GM08714 (cell line): ENCODE measurements around the gene SELENOI.

ENCODE experiments used
- H3K4me3 ChIP-seq: fragments of 200-500 bp; sonication (Bioruptor generic); 2 replicates; pipeline ENCODE4 v1.5.1; 2014; ENCODE audit warnings: mild to moderate bottlenecking, low read length, inconsistent platforms
- ZNF274 ChIP-seq: IDR thresholded peaks from 2 replicates; pipeline ENCODE4 v1.6.1; 2012; ENCODE audit warnings: mild to moderate bottlenecking, low read depth, low read length

Gene SELENOI

GRCh38 chr2:26429779-26430578, 84.0 kb downstream of the SELENOI start:
- TF ChIP-seq ZNF274: no peak
- no peak overlapping the region for H3K4me3 ChIP-seq

GRCh38 chr2:26430826-26431225, 84.9 kb downstream of the SELENOI start:
- no peak for TF ChIP-seq ZNF274
- no peak overlapping the region for H3K4me3 ChIP-seq

GRCh38 chr2:26432363-26432762, 86.4 kb downstream of the SELENOI start:
- no peak for TF ChIP-seq ZNF274
- H3K4me3 ChIP-seq: no peak overlapping the region

- TF ChIP-seq ZNF274: no peak
- H3K4me3 ChIP-seq: no peak overlapping the region
Observed at GRCh38 chr2:26432859-26433258, 86.9 kb downstream of the SELENOI start.

GRCh38 chr2:26435106-26435505, 89.2 kb downstream of the SELENOI start:
- no peak overlapping the region for H3K4me3 ChIP-seq
- TF ChIP-seq ZNF274: no peak

GRCh38 chr2:26438526-26438925, 92.6 kb downstream of the SELENOI start:
- H3K4me3 ChIP-seq: no peak overlapping the region

GRCh38 chr2:26438926-26439325, 93.0 kb downstream of the SELENOI start:
- no peak overlapping the region for H3K4me3 ChIP-seq
- TF ChIP-seq ZNF274: no peak

More at GRCh38 chr2:26438526-26438925, 92.6 kb downstream of the SELENOI start:
- TF ChIP-seq ZNF274: no peak

- no peak for TF ChIP-seq ZNF274
- H3K4me3 ChIP-seq: no peak overlapping the region
Observed at GRCh38 chr2:26442301-26442700, 96.4 kb downstream of the SELENOI start.

- no peak for TF ChIP-seq ZNF274
Observed at GRCh38 chr2:26442707-26443106, 96.8 kb downstream of the SELENOI start.

GRCh38 chr2:26444236-26444635, 98.3 kb downstream of the SELENOI start:
- TF ChIP-seq ZNF274: no peak
- H3K4me3 ChIP-seq: no peak overlapping the region

More at GRCh38 chr2:26442707-26443106, 96.8 kb downstream of the SELENOI start:
- H3K4me3 ChIP-seq: no peak overlapping the region
